Epithelial cell of prostate (primary cell): Measurements from ENCODE around the gene ARMC6.

Experiments
- DNase-seq: peaks from one replicate; pipeline ENCODE4 v3.0.0-alpha.2; 2011; ENCODE audit warnings: low read depth, low spot score
- H3K27ac ChIP-seq: fragments of 450-650 bp; 2 replicates; pipeline ENCODE4 v1.5.1; 2017; ENCODE audit warnings: mild to moderate bottlenecking

ARMC6 gene

GRCh38 chr19:19053508-19054314, 20.3 kb downstream of the ARMC6 start:
- no peak overlapping the region for H3K27ac ChIP-seq
- no peak for DNase-seq

- no peak overlapping the region for H3K27ac ChIP-seq
- DNase-seq: no peak
Measured at GRCh38 chr19:19054315-19054938, 21.0 kb downstream of the ARMC6 start.

DNA sequence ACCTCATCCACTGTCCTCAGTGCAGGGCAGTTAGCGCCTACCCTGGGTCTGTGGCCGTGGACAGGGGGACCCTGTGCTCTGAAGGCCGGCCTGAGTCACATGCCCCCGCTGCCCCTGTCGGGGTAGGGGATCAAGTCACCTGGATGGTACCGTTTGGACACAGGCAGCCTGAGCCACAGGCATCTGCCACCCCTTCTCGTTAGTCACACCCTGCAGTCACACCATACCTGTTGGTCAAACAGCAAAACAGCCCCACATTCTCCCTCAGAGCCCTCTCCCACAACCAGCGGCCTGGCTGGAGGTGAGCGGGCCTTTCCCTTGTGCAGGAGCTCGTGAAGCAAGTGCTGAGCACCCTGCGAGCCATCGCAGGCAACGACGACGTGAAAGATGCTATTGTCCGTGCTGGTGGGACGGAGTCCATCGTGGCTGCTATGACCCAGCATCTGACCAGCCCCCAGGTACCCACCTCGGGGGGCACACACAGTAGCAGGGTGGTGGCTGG, 21.6 kb downstream of the ARMC6 start:
- no peak for DNase-seq
- H3K27ac ChIP-seq: no peak overlapping the region

GRCh38 chr19:19055701-19056100, 22.3 kb downstream of the ARMC6 start:
- no peak overlapping the region for H3K27ac ChIP-seq
- DNase-seq: no peak

DNA sequence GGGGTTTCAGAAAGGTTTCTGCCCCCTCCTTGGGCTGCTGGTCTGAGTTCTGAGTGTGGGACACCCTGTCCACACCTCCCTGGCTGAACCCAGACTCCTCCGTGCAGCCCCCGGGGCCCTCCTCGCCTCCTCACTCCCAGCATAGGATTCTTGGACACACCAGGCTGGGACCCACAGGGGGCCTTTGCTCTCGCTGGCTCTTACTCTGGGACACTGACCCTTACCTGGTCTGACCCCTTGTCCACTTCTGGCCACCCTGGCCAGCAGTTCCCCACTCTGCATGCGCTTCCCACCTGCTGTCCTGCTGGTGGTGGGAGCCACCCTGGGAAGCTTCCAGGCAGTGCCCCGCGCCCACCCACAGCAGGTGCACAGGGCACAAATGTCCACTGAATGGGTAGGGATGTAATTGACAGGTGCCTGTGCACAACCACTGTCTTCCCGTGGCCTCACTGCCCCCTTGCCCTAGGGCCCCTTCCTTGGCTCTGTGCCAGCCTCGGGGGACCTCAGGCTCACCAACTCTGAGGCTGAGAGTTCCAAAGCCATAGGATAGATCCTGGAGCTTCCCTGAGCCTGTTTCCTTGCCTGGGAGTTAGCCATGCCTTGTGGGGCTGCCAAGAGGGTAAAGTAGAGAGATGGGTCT, 23.4 kb downstream of the ARMC6 start:
- H3K27ac ChIP-seq: no peak overlapping the region
- DNase-seq: no peak

DNA sequence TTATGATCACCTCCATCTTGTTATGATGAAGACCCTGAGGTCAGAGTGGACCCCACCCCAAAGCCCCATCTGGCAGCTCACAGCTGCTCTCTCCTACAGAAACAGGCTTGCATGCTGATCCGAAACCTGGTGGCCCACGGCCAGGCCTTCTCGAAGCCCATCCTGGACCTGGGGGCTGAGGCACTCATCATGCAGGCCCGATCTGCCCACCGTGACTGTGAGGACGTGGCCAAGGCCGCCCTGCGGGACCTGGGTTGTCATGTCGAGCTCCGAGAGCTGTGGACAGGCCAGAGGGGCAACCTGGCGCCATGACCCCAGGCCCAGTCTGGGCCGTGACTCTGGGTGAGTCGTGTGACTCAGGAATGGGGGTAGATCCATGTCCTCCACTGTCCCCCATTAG, 23.9 kb downstream of the ARMC6 start:
- DNase-seq: no peak
- no peak overlapping the region for H3K27ac ChIP-seq

GRCh38 chr19:19057720-19058119, 24.3 kb downstream of the ARMC6 start:
- DNase-seq: no peak
- no peak overlapping the region for H3K27ac ChIP-seq

- DNase-seq: no peak
- no peak overlapping the region for H3K27ac ChIP-seq
Measured at GRCh38 chr19:19059018-19059836, 25.8 kb downstream of the ARMC6 start.

- H3K27ac ChIP-seq: no peak overlapping the region
- no peak for DNase-seq
Measured at GRCh38 chr19:19059837-19060611, 26.6 kb downstream of the ARMC6 start.

- DNase-seq: no peak
- H3K27ac ChIP-seq: no peak overlapping the region
Measured at GRCh38 chr19:19061506-19061905, 28.1 kb downstream of the ARMC6 start.

DNA sequence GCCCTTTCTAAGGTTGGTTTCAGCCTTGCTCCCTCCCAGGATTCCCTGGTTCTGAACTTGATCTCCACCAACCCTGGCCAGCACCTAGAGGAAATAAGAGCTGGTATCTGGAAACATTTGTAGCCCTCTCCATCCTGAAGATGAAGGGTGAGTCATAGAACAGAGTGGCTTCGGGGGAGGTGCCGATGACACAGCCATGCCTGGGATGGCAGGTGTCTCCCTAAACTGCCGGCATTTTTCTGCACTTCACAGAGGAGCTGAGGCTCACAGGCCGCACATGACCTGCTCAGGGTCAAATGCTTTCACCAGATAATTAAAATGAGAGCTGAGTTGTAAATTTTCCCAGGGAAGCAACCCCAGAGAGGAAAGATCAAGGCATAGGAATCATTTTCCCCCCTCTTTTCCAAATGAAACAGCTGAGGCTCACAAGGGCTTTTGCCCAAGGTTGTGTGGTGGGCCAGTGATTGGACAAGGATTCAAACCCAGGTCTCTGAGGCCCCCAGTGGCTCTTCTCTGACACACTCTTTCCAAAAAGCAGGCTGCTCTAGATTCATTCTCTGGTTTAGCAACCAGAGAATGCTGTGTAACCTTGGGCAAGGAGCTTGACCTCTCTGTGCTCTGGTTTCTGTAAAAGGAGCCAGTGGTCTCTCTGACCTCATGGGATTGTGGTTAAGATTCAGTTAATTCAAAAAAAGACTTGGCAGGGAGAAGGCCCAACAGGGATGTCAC, 29.2 kb downstream of the ARMC6 start:
- no peak overlapping the region for H3K27ac ChIP-seq
- DNase-seq: no peak

DNA sequence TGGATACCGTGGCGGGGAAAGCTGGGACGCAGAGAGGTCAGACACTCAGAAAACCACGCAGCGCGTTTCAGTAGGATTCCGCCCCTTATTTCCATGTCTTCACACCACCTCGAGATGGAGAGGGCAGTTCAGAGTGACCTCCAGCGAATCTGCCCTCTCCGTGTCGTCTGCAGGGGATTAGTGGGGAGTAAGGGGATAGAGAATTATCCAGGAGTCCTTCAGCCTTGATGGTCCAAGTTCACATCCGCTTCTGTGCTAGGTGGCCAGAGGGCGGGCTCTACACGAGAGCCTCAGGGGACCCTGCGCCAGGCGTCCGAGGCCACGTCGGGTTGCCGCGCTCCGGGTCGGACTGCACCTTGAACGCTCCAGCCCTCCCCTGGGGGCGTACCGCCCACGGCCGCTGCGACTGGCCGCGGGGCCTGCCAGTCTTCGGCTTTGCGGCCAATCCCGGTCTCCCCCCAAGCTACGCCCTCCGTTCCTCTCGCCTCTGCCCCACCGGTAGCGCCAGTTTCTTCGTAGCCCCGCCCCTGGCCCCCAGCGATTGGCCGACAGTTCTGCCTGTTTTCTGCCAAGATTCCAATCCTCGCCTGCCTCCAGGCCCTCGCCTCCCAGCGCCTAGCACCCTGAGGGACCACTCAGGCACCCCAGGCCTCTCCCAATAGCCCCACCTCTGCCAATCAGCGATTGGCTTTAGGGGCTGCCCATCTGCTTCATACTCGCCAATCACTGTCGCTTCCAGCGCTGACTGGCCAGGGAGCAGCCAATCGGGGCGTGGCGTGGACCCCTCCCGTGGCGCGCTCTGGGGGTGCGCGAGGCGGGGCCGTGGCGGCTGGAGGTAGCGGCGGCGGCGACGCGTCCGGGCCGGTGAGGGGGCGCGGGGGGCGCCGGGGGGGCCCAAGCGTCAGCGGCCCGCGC, 30.0 kb downstream of the ARMC6 start, which contains the start of gene SLC25A42:
Gene SLC25A42, plus strand, starts transcription at position 812 of the 915 bp plus-strand sequence. CDS start 32,131 bp downstream, outside the sequence.
- DNase-seq: peak; percentile 93
- no peak within 1 kb of the TSS for H3K27ac ChIP-seq

GRCh38 chr19:19064098-19064722, 30.8 kb downstream of the ARMC6 start:
- DNase-seq: no peak
- H3K27ac ChIP-seq: no peak overlapping the region

DNA sequence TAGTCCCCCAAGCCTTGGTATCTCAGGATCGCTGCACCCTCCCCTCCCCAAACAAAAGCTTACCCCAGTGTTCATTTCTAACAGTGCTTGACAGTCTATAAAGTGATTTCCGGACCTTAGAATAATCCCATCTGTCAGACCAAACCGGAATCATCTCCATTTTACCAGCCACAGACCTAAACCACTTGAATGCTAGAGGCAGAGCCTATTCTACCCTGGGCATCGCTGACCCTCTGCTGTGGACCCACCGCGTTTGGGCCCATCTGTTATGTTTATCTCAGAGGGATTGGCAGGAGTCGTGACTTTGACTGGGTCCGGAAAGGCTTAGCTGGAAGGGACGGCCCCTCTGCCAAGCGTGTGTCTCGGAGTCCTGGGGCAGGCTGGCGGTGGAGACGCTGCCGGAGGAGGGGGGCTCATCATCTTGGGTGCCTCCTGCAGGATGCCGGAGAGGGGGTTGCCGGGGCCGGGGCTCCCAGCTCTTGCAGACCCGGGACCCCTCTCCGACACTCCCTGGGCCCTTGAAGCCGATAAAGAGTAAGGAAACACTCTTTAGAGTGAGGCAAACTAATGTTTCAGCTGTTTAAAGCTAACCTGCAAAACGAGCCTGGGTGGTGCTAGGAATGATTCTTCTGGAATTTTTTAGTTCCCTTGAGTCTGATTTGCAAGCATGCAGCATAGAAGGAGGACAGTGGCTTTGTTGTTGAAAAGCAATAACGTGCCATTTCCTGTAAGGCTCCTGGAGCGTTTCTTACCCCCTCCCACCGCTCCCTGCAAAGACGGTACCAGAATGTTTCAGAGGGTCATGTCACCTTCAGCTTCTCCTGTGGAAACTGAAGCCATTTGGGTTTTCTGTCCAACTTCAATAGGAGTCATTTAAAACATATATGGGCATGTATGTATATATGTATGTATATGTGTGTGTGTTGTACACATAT, 31.7 kb downstream of the ARMC6 start:
- no peak overlapping the region for H3K27ac ChIP-seq
- DNase-seq: no peak

GRCh38 chr19:19067276-19068072, 34.1 kb downstream of the ARMC6 start:
- no peak overlapping the region for H3K27ac ChIP-seq
- DNase-seq: no peak
